ENCODE measurements around the gene TYSND1. TPM values are rescaled to one million over a fixed set of nuclear protein-coding genes. Genes with fewer than 3 reads are reported as not detected.

The TYSND1 gene
- polyA plus RNA-seq, 3 donors = 8.6 to 11.2 (median 11.2) TPM

DNA sequence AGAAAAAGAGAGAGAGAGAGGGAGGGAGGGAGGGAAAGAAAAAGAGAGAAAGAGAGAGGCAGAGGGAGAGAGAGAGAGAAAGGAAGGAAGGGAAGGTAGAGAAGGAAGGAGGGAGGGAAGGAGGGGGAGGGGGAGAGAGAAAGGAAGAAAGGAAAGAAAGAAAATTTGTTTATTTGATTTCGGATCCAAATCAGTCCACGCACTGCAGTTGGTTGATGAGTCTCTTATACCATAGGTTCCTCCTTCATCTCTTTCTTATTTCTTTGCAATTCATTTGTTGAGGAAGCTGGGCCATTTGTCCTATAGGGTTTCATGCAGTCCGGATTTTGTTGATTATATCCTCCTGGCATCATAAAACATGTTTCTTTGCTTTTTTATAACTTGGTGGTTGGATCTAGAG, 48.2 kb downstream of the TYSND1 start:
- H3K9me3 Mint-ChIP-seq = peaks cover 0 to 3% (median 0%) of the 10 kb centered on the region in 7 donors
- no peaks in the 10 kb centered on the region for H3K4me1 Mint-ChIP-seq
- Histone ChIP-seq H3K79me2 (ENCODE audit: insufficient read depth, low read length) (no peaks in the 10 kb centered on the region), H3K9me3 (replicated peaks in 1 of 2; ENCODE audit: control insufficient read depth in 1 of 2, insufficient read depth in 1 of 2, low read length in 2 of 2) (no peaks in the 10 kb centered on the region), H3K9ac (ENCODE audit: insufficient read depth, low read length, poor library complexity, severe bottlenecking) (no peak overlapping the region), H2AFZ (ENCODE audit: insufficient read depth, low read depth, low read length, poor library complexity, severe bottlenecking) (no peak overlapping the region), H3K27me3 (ENCODE audit: control insufficient read depth in 2 of 2, insufficient read depth in 2 of 2, low read length in 2 of 2) (no peaks in the 10 kb centered on the region), H3K27ac (ENCODE audit: low read depth in 1 of 2, low read length in 2 of 2) (no peak overlapping the region), H3K4me1 (ENCODE audit: control insufficient read depth in 1 of 2, insufficient read depth in 2 of 2, low read length in 2 of 2) (no peaks in the 10 kb centered on the region), H3K4me2 (replicated peaks; ENCODE audit: extremely low read depth, low read length, poor library complexity, severe bottlenecking) (no peak overlapping the region), H4K20me1 (ENCODE audit: insufficient read depth, low read length) (no peaks in the 10 kb centered on the region), H3K4me3 (replicated peaks in 1 of 3; ENCODE audit: low read depth in 2 of 3, low read length in 3 of 3) (no peak overlapping the region), H3K36me3 (replicated peaks in 1 of 2; ENCODE audit: control insufficient read depth in 1 of 2, insufficient read depth in 2 of 2, low read length in 2 of 2) (peaks cover 0 to 10% of the 10 kb centered on the region in 2 donors)
- DNase-seq = no peak
- no CpG with 5 or more reads among the region's 3 CpGs for WGBS (ENCODE audit: insufficient coverage)
- H3K4me3 Mint-ChIP-seq = no peak overlapping the region
- H3K27ac Mint-ChIP-seq = no peak overlapping the region
- H3K27me3 Mint-ChIP-seq (ENCODE audit: low read depth in 3 of 3) = peaks cover 1 to 3% (median 2%) of the 10 kb centered on the region in 3 donors
- intact Hi-C loops (cut with micrococcal nuclease) = no loop called here
- peaks cover 3 to 12% of the 10 kb centered on the region in 2 donors for H3K36me3 Mint-ChIP-seq
- TF ChIP-seq CTCF (IDR thresholded peaks at IDR 0.05) = no peak

- Histone ChIP-seq H3K79me2 (ENCODE audit: insufficient read depth, low read length) (no peaks in the 10 kb centered on the region), H3K4me3 (replicated peaks in 1 of 3; ENCODE audit: low read depth in 2 of 3, low read length in 3 of 3) (no peak overlapping the region), H4K20me1 (ENCODE audit: insufficient read depth, low read length) (no peaks in the 10 kb centered on the region), H3K9ac (ENCODE audit: insufficient read depth, low read length, poor library complexity, severe bottlenecking) (no peak overlapping the region), H3K4me1 (ENCODE audit: control insufficient read depth in 1 of 2, insufficient read depth in 2 of 2, low read length in 2 of 2) (no peaks in the 10 kb centered on the region), H3K27me3 (ENCODE audit: control insufficient read depth in 2 of 2, insufficient read depth in 2 of 2, low read length in 2 of 2) (no peaks in the 10 kb centered on the region), H3K27ac (ENCODE audit: low read depth in 1 of 2, low read length in 2 of 2) (no peak overlapping the region), H3K9me3 (replicated peaks in 1 of 2; ENCODE audit: control insufficient read depth in 1 of 2, insufficient read depth in 1 of 2, low read length in 2 of 2) (no peaks in the 10 kb centered on the region), H3K36me3 (replicated peaks in 1 of 2; ENCODE audit: control insufficient read depth in 1 of 2, insufficient read depth in 2 of 2, low read length in 2 of 2) (peaks cover 0 to 12% of the 10 kb centered on the region in 2 donors), H2AFZ (ENCODE audit: insufficient read depth, low read depth, low read length, poor library complexity, severe bottlenecking) (no peak overlapping the region), H3K4me2 (replicated peaks; ENCODE audit: extremely low read depth, low read length, poor library complexity, severe bottlenecking) (no peak overlapping the region)
- Mint-ChIP-seq H3K9me3 (peaks cover 0 to 3% (median 0%) of the 10 kb centered on the region in 7 donors), H3K36me3 (peaks cover 5 to 12% of the 10 kb centered on the region in 2 donors), H3K27me3 (ENCODE audit: low read depth in 3 of 3) (peaks cover 1 to 3% (median 2%) of the 10 kb centered on the region in 3 donors), H3K27ac (no peak overlapping the region), H3K4me3 (no peak overlapping the region), H3K4me1 (no peaks in the 10 kb centered on the region)
- TF ChIP-seq CTCF (IDR thresholded peaks at IDR 0.05) = no peak
- no peak for DNase-seq
- intact Hi-C loops (cut with micrococcal nuclease) = no loop called here
These were observed 49.0 kb downstream of the TYSND1 start for GRCh38 chr10:70097459-70097858.
